HFF-Myc (cell line): ENCODE measurements around the gene HPS1.

ENCODE experiments used
- DNase-seq: peaks from one replicate; pipeline ENCODE4 v3.0.0-alpha.2; 2011; ENCODE audit warnings: low read depth; ENCODE audit errors: extremely low read depth
- H3K4me3 ChIP-seq: replicated peaks from 2 replicates; pipeline ENCODE4 v1.5.1; 2011; ENCODE audit warnings: low read depth, mild to moderate bottlenecking, control low read depth, low read length
- TF ChIP-seq, protein P1 (sequence below): IDR thresholded peaks from 2 replicates; pipeline ENCODE4 v1.5.1; 2012; ENCODE audit warnings: mild to moderate bottlenecking, low read depth, low read length, control low read depth; ENCODE audit errors: missing control alignments

The HPS1 gene

GRCh38 chr10:98457721-98458120 lies 11.0 kb upstream of the HPS1 start:
- H3K4me3 ChIP-seq: no peak overlapping the region
- TF ChIP-seq, protein P1, sequence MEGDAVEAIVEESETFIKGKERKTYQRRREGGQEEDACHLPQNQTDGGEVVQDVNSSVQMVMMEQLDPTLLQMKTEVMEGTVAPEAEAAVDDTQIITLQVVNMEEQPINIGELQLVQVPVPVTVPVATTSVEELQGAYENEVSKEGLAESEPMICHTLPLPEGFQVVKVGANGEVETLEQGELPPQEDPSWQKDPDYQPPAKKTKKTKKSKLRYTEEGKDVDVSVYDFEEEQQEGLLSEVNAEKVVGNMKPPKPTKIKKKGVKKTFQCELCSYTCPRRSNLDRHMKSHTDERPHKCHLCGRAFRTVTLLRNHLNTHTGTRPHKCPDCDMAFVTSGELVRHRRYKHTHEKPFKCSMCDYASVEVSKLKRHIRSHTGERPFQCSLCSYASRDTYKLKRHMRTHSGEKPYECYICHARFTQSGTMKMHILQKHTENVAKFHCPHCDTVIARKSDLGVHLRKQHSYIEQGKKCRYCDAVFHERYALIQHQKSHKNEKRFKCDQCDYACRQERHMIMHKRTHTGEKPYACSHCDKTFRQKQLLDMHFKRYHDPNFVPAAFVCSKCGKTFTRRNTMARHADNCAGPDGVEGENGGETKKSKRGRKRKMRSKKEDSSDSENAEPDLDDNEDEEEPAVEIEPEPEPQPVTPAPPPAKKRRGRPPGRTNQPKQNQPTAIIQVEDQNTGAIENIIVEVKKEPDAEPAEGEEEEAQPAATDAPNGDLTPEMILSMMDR: no peak
- DNase-seq: no peak

DNA sequence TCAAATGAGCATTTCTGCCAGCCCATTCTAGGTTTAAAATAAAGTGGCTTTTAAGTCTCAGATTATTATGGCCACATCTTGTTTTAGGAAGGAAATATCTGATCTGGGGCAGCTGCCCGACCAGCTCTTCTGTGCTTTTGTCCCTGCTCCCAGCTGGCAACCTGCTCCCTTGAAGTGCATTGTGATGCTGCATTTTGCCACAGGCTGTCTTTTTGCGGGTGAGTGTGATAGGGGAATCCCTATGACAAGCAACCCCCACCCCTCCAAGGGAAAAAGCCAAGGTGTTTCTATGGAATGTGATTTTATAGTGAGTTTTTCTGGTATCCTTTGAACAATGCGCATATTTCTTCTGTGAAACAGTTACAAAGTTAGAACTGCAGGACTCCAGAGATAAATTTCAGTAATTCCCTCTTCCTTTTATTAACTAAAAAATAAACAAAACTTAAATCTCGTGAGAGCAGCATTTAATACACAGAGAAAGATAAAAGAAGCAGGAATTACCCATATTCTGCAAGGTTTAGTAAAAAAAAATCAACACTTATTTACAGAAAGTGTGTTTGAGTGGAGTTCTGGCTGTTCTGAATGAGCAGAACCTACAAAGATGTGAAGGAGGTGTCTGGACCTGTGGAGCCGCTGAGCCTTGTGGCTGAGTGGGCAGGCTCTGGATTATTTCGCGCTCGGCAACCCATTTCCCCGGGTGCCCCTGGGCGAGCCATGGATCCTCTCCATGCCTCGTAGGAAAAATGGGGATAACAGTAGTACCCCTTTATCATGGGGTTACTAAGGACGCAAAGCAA lies 10.1 kb upstream of the HPS1 start:
- DNase-seq: no peak
- TF ChIP-seq, protein P1: no peak
- H3K4me3 ChIP-seq: no peak overlapping the region

- no peak overlapping the region for H3K4me3 ChIP-seq
- no peak for DNase-seq
- TF ChIP-seq, protein P1: no peak
Observed at GRCh38 chr10:98456043-98456570, 9.4 kb upstream of the HPS1 start.

DNA sequence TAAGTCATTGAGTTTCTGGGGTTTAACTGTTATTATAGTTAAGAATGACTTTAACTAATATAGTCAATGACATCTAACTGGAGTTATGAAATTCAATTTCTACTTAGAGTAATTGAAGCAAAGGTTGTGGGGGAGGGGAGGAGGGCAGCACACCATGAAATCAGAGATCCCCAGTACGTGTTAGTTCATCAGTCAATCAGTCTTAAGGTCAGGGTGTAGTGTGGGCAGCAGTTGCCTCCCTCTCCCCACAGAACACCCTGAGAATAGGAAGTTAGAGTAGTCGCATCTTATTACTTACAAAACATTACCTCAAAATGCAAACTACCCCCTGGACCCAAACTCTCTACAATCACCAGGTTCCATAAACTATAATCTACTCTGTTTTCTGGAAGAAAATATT lies 7.0 kb upstream of the HPS1 start:
- TF ChIP-seq, protein P1: no peak
- DNase-seq: no peak
- H3K4me3 ChIP-seq: no peak overlapping the region

GRCh38 chr10:98450618-98451017 lies 3.9 kb upstream of the HPS1 start:
- TF ChIP-seq, protein P1: no peak
- no peak for DNase-seq
- H3K4me3 ChIP-seq: no peak overlapping the region

DNA sequence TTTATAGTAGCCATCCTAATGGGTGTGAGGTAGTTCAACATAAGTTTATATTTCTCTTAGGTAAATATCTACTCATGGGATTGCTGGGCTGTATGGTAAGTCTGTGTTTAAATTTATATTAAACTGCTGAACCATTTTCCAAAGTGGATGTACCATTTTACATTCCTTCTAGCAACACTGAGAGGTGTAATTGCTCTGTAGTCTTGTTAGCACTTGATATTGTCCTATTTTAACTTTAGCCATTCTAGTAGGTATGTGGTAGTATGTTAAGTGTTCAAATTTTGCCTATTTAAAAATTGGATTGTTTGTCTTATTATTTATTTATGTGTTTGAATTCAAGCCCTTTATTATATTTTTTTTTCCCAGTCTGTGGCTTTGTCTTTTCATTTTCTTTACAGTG lies 2.6 kb upstream of the HPS1 start:
- no peak for DNase-seq
- H3K4me3 ChIP-seq: no peak overlapping the region
- TF ChIP-seq, protein P1: no peak
